NCI-H1417 (cell line): ENCODE results near the gene ITFG2.
"Not testable (repeated sequence)": the region's sequence is repeated elsewhere in the genome, so short reads cannot be mapped to it uniquely, and the experiment has no call there.

Source experiments
- DNase-seq, 3 experiments: peaks; one replicate each; lab custom pipeline; 2025; lab: John Stamatoyannopoulos, UW

The ITFG2 gene

GRCh38 chr12:2863402-2863801 lies 50.9 kb downstream of the ITFG2 start:
- not testable (repeated sequence) for DNase-seq

GRCh38 chr12:2864198-2864597 lies 51.7 kb downstream of the ITFG2 start:
- DNase-seq, result no peak

GRCh38 chr12:2868986-2869632 lies 56.6 kb downstream of the ITFG2 start:
- not testable (repeated sequence) for DNase-seq
